CD4-positive, alpha-beta T cell (primary cell): ENCODE measurements around the gene POLR2M. TPM values are rescaled to one million over a fixed set of nuclear protein-coding genes. Genes with fewer than 3 reads are reported as not detected.

ENCODE experiments used
- ATAC-seq: fragments of 200-7000 bp; cut with Tn5 transposase; one replicate; pipeline ENCODE4 v1.10.0; 2022; ENCODE audit warnings: mild to moderate bottlenecking; ENCODE audit not compliant: poor library complexity
- CTCF ChIA-PET: fragments of 350-600 bp; sonication (Branson Sonifier 250); formaldehyde crosslinking; loops from one replicate; lab custom pipeline; 2021; ENCODE audit warnings: antibody characterized with exemption, inconsistent platforms; lab: Charles Lee
- POLR2A ChIA-PET: fragments of 350-600 bp; sonication (Branson Sonifier 250); formaldehyde crosslinking; loops from one replicate; lab custom pipeline; 2021; ENCODE audit warnings: antibody characterized with exemption, inconsistent platforms; lab: Charles Lee
- DNase-seq, 14 experiments: peaks; one replicate each; pipeline ENCODE4 v3.0.0-alpha.2; 2013 to 2020; ENCODE audit warnings: mixed read lengths in 2 of 14
- H3K27ac ChIP-seq, 2 donors: one replicate each; pipeline versions ENCODE4 v1.5.1 to v1.7.0; 2013; ENCODE audit warnings: low read length in 2 of 2, low read depth in 1 of 2, mild to moderate bottlenecking in 1 of 2
- H3K27me3 ChIP-seq, 2 experiments: 1 replicate in 1 of 2; 2 replicates in 1 of 2; pipeline versions ENCODE4 v1.6.1 to v1.7.0; 2013; ENCODE audit warnings: low read length in 2 of 2, control low read depth in 1 of 2, mild to moderate bottlenecking in 1 of 2, moderate library complexity in 1 of 2; ENCODE audit not compliant: insufficient read depth in 2 of 2, control insufficient read depth in 1 of 2
- H3K36me3 ChIP-seq: one replicate; pipeline ENCODE4 v1.6.1; 2013; ENCODE audit warnings: low read length, control low read depth; ENCODE audit not compliant: insufficient read depth
- H3K4me1 ChIP-seq: one replicate; pipeline ENCODE4 v1.6.1; 2013; ENCODE audit warnings: low read length, control low read depth; ENCODE audit not compliant: insufficient read depth
- H3K4me3 ChIP-seq: one replicate; pipeline ENCODE4 v1.5.1; 2013; ENCODE audit warnings: mild to moderate bottlenecking, low read length, moderate library complexity
- H3K9me3 ChIP-seq, 2 experiments: 1 replicate in 1 of 2; 2 replicates in 1 of 2; pipeline versions ENCODE4 v1.6.1 to v1.7.0; 2013; ENCODE audit warnings: low read length in 2 of 2, mild to moderate bottlenecking in 2 of 2, control low read depth in 1 of 2, moderate library complexity in 1 of 2; ENCODE audit not compliant: control insufficient read depth in 1 of 2, insufficient read depth in 1 of 2
- H3K27ac Mint-ChIP-seq: one replicate; pipeline ENCODE4 v1.8.0; 2020; ENCODE audit warnings: mixed read lengths
- H3K27me3 Mint-ChIP-seq: one replicate; pipeline ENCODE4 v1.8.0; 2021; ENCODE audit warnings: mixed read lengths
- H3K36me3 Mint-ChIP-seq: one replicate; pipeline ENCODE4 v1.8.0; 2021; ENCODE audit warnings: low read depth, mixed read lengths
- H3K4me1 Mint-ChIP-seq: one replicate; pipeline ENCODE4 v1.8.0; 2021; ENCODE audit warnings: low read depth, mixed read lengths
- H3K4me3 Mint-ChIP-seq: one replicate; pipeline ENCODE4 v1.8.0; 2020; ENCODE audit warnings: mild to moderate bottlenecking, mixed read lengths
- H3K9me3 Mint-ChIP-seq: one replicate; pipeline ENCODE4 v1.8.0; 2020; ENCODE audit warnings: mixed read lengths
- intact Hi-C, 2 experiments: fragments of 100-400 bp; cut with DNase I in 1 of 2; cut with micrococcal nuclease in 1 of 2; formaldehyde crosslinking; loops; one replicate each; pipeline versions ENCODE4 v1.15.1 to v1.9.0; 2023 to 2025; cut with DNase I, micrococcal nuclease
- total RNA-seq, 174 experiments: library from RNA in 2 of 174; stranded (reverse) in 2 of 174; gene quantifications; one replicate each; pipeline ENCODE4 v1.2.3 and lab custom pipeline; 2021 to 2026
- TF ChIP-seq, protein P1 (sequence below): fragments of 200-600 bp; IDR thresholded peaks from one replicate; pipeline ENCODE4 v1.8.0; 2022; ENCODE audit warnings: antibody characterized with exemption, mild to moderate bottlenecking

POLR2M gene
- total RNA-seq, 2 experiments from 2014 or later, result 88.5 to 109 TPM

DNA sequence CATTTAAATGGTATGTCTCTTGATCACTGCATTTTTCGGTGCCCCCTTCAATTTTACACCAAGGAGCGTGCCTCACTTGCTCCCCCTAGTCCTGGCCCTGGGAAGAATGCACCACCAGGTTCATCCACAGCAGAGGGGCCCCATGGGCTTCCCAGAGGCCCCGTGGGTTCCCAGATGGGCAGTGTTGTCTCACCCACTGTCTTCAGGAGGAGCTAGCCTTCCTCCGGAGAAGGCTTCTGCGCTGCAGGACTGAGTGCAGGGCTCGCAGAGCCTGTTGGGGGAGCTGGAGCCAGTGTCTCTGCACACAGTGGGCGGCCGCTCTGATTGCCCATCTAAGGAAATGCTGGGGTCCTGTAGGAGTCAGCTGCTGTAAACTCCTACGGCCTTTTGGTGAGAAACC, 45.9 kb downstream of the POLR2M start:
- Histone ChIP-seq H3K27me3 (no peaks in the 10 kb centered on the region), H3K9me3 (no peaks in the 10 kb centered on the region), H3K27ac (no peak overlapping the region), H3K4me1 (no peaks in the 10 kb centered on the region), H3K36me3 (no peaks in the 10 kb centered on the region), H3K4me3 (no peak overlapping the region)
- no peak overlapping the region for H3K27ac Mint-ChIP-seq
- H3K27me3 Mint-ChIP-seq, result no peaks in the 10 kb centered on the region
- ChIA-PET POLR2A (no interaction called here), CTCF (no interaction called here)
- H3K9me3 Mint-ChIP-seq, result no peaks in the 10 kb centered on the region
- DNase-seq (no peak), ATAC-seq (no peak)
- TF ChIP-seq, protein P1, sequence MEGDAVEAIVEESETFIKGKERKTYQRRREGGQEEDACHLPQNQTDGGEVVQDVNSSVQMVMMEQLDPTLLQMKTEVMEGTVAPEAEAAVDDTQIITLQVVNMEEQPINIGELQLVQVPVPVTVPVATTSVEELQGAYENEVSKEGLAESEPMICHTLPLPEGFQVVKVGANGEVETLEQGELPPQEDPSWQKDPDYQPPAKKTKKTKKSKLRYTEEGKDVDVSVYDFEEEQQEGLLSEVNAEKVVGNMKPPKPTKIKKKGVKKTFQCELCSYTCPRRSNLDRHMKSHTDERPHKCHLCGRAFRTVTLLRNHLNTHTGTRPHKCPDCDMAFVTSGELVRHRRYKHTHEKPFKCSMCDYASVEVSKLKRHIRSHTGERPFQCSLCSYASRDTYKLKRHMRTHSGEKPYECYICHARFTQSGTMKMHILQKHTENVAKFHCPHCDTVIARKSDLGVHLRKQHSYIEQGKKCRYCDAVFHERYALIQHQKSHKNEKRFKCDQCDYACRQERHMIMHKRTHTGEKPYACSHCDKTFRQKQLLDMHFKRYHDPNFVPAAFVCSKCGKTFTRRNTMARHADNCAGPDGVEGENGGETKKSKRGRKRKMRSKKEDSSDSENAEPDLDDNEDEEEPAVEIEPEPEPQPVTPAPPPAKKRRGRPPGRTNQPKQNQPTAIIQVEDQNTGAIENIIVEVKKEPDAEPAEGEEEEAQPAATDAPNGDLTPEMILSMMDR, result no peak
- no peaks in the 10 kb centered on the region for H3K36me3 Mint-ChIP-seq
- no peak overlapping the region for H3K4me3 Mint-ChIP-seq
- intact Hi-C loops, result loop anchor here (5.0 kb wide), 1 partner anchor 110 kb away; no protein-coding TSS in a partner anchor
- no peaks in the 10 kb centered on the region for H3K4me1 Mint-ChIP-seq

DNA sequence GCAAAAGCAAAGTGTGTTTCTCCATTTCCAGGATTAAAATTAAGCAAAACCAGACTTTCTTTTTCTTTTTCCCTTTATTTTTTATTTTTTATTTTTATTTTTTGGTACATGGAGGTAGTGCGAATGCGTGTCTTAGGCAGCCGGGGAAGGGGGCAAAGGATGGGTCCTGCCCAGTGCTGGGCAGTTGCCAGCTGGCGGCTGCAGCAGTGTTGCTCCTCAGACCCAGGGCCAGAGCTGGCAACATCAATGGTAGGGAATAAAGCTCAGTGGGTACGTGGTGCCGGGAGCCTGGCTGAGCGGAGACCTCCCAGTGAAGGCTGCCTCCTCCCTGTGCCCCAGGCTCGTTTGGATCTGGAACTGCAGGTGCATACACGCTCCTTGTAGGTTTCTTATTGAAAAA, 46.3 kb downstream of the POLR2M start:
- H3K9me3 ChIP-seq, result no peaks in the 10 kb centered on the region
- no peak overlapping the region for H3K27ac ChIP-seq
- H3K36me3 Mint-ChIP-seq, result no peaks in the 10 kb centered on the region
- ATAC-seq (no peak), DNase-seq (no peak)
- no peak overlapping the region for H3K4me3 ChIP-seq
- POLR2A ChIA-PET, result no interaction called here
- intact Hi-C loops, result loop anchor here (5.0 kb wide), 1 partner anchor 109 kb away; no protein-coding TSS in a partner anchor
- CTCF ChIA-PET, result no interaction called here
- H3K27me3 ChIP-seq, result no peaks in the 10 kb centered on the region
- no peaks in the 10 kb centered on the region for H3K9me3 Mint-ChIP-seq
- no peaks in the 10 kb centered on the region for H3K4me1 ChIP-seq
- no peaks in the 10 kb centered on the region for H3K36me3 ChIP-seq
- H3K27ac Mint-ChIP-seq, result no peak overlapping the region
- no peaks in the 10 kb centered on the region for H3K27me3 Mint-ChIP-seq
- no peak overlapping the region for H3K4me3 Mint-ChIP-seq
- no peaks in the 10 kb centered on the region for H3K4me1 Mint-ChIP-seq
- TF ChIP-seq, protein P1, result no peak

DNA sequence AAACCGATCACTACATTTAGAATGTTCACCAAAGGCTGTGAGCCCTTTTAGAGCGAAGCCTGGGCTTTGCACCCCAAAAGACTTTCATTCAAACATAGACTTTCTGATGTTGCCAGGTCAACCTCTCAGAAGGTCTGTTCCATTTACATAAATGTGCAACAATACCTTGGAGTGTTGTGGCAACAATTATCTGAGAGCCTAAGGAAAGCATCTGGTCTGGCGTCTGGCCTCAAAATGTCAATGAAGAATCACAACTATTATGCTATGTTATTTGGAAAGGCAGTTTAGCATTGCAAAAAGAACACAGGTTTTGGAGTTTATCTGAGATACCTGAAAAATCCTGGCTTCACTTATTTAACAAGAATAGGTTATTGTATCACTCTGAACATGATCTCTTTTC, 50.0 kb downstream of the POLR2M start:
- no peaks in the 10 kb centered on the region for H3K9me3 ChIP-seq
- TF ChIP-seq, protein P1, result no peak
- no peak overlapping the region for H3K27ac ChIP-seq
- H3K4me1 Mint-ChIP-seq, result no peaks in the 10 kb centered on the region
- ChIA-PET CTCF (no interaction called here), POLR2A (no interaction called here)
- H3K4me3 ChIP-seq, result no peak overlapping the region
- no peaks in the 10 kb centered on the region for H3K4me1 ChIP-seq
- H3K27ac Mint-ChIP-seq, result no peak overlapping the region
- H3K36me3 ChIP-seq, result no peaks in the 10 kb centered on the region
- DNase-seq, result no peak
- no peaks in the 10 kb centered on the region for H3K27me3 ChIP-seq
- no peaks in the 10 kb centered on the region for H3K27me3 Mint-ChIP-seq
- no peak for ATAC-seq
- H3K4me3 Mint-ChIP-seq, result no peak overlapping the region
- no peaks in the 10 kb centered on the region for H3K9me3 Mint-ChIP-seq
- intact Hi-C loops, result no loop called here
- no peaks in the 10 kb centered on the region for H3K36me3 Mint-ChIP-seq
